HL-60/S4 (cell line): Measurements from ENCODE around the gene CYSRT1.

Source experiments
- in situ Hi-C: fragments of 300-500 bp; cut with MboI; formaldehyde crosslinking; loops from 2 replicates; pipeline ENCODE4 v1.14.3; 2022; ENCODE audit warnings: low sequenced_read_pairs

CYSRT1 gene

GRCh38 chr9:137265496-137266161 is 40.7 kb downstream of the CYSRT1 start:
- in situ Hi-C loops = no loop called here

- in situ Hi-C loops = no loop called here
Observed at GRCh38 chr9:137266162-137266527, 41.2 kb downstream of the CYSRT1 start.

GRCh38 chr9:137266585-137267453 is 41.8 kb downstream of the CYSRT1 start:
- in situ Hi-C loops = no loop called here

GRCh38 chr9:137267933-137268355 is 43.0 kb downstream of the CYSRT1 start:
- in situ Hi-C loops = no loop called here

- in situ Hi-C loops = no loop called here
Observed at GRCh38 chr9:137268538-137269201, 43.7 kb downstream of the CYSRT1 start.

GRCh38 chr9:137269231-137269772 is 44.3 kb downstream of the CYSRT1 start:
- in situ Hi-C loops = no loop called here

- in situ Hi-C loops = no loop called here
Observed at GRCh38 chr9:137270929-137271695, 46.1 kb downstream of the CYSRT1 start.

- in situ Hi-C loops = no loop called here
Observed at GRCh38 chr9:137271696-137272076, 46.7 kb downstream of the CYSRT1 start.

GRCh38 chr9:137272241-137273094 is 47.5 kb downstream of the CYSRT1 start:
- in situ Hi-C loops = no loop called here

- in situ Hi-C loops = no loop called here
Observed at GRCh38 chr9:137273095-137273490, 48.1 kb downstream of the CYSRT1 start.

- in situ Hi-C loops = no loop called here
Observed at GRCh38 chr9:137273611-137274320, 48.8 kb downstream of the CYSRT1 start.

- in situ Hi-C loops = no loop called here
Observed at GRCh38 chr9:137275203-137275587, 50.2 kb downstream of the CYSRT1 start.
